Measurements from ENCODE around the gene ARHGEF16.

The ARHGEF16 gene

GRCh38 chr1:3453891-3454810 is at the start of gene ARHGEF16:
ARHGEF16 (plus strand) TSS chr1:3454665; CDS start chr1:3463085, 8,420 bp downstream.
- DNase-seq, result peak; percentile 4 to 44

GRCh38 chr1:3404801-3405200 is 49.7 kb upstream of the ARHGEF16 start:
- DNase-seq, result no peak

DNA sequence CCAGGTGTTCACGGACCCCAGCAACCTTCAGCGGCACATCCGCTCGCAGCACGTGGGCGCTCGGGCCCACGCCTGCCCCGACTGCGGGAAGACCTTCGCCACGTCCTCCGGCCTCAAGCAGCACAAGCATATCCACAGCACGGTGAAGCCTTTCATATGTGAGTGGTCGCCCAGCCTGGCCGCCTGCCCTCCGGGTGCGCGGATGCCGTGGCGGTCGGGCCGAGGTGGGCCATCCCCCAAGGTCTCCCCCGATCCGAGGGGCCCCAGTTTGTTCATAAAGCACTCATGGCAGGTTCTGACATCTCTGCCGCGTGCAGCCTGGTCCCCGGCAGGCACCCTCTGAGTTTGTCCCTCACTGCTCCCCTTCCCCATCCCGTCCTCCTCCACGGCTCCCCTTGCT is 49.0 kb upstream of the ARHGEF16 start:
- no peak for DNase-seq

DNA sequence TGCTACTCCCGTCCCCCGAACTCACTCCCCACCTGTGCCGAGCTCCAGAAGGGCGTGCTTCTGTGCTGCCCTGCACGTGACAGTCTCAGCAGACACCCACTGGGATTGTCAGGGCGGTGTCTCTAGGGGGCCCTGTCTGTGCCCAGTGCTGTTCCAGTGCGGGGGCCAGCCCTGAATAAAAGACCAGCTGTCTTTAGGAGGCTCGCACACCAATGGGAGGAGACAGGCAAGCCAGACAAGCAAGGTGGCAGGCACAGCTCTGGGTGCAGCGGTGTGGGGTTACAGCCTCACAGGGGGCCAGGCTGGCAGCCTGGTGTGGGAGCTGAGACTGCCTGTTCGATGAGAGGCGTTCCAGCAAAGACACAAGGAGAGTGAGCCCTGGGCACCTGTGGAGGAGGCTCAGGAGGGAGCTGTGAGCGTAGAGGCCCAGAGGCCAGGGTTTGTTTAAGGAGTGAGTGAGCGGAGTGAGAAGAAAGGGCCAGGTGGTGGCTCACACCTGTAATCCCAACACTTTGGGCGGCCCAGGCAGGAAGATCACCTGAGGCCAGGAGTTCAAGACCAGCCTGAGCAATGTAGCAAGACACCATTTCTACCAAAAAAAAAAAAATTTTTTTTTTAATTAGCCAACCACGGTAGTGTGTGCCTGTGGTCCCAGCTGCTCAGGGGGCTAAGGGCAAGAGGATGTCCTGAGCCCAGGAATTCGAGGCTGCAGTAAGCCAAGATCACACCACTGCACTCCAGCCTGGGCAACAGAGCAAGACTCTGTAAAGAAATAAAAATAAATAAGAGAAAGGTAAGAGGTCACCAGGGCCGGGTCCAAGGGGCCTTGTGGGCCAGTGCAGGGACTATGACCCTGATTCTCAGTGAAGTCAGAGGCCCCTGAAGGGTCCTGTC is 48.2 kb upstream of the ARHGEF16 start:
- no peak for DNase-seq

DNA sequence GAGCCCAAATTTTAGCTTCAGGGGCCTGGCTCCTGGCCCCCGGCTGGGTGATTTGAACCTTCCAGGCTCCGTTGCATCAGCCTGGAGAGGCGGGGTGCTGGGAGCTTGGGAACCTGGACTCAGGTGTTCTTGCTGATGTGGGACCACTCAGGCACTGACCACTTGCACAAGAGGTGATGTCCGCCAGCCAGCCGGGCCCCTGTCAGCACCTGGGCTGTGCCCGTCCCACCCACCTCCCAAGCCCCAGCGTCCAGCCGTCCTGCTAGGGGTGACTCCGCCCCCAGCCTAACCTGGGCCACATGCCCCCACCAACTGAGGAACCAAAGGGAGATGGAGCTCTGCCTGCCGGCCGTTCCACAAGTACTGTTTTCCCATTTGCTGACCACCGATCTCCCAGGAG is 47.4 kb upstream of the ARHGEF16 start:
- DNase-seq, result no peak

DNA sequence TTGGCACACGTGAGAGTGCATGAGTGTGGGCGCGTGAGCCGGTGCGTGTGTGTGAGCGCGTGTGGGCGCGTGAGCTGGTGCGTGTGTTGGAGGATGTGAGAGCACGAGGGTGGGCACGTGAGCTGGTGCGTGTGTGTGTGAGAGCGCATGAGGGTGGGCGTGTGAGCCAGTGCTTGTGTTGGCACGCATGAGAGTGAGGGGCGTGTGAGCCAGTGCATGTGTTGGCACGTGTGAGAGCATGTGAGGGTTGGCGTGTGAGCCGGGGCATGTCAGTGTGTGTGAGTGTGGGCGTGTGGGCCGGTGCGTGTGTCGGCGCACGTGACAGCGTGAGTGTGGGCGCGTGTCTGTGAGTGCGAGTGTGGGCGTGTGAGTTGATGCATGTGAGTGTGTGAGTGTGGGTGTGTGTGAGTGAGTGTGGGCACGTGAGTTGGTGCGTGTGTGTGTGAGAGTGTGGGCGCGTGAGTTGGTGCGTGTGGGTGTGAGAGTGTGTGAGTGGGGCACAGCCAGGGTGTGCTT is 45.7 kb upstream of the ARHGEF16 start:
- DNase-seq, result no peak

DNA sequence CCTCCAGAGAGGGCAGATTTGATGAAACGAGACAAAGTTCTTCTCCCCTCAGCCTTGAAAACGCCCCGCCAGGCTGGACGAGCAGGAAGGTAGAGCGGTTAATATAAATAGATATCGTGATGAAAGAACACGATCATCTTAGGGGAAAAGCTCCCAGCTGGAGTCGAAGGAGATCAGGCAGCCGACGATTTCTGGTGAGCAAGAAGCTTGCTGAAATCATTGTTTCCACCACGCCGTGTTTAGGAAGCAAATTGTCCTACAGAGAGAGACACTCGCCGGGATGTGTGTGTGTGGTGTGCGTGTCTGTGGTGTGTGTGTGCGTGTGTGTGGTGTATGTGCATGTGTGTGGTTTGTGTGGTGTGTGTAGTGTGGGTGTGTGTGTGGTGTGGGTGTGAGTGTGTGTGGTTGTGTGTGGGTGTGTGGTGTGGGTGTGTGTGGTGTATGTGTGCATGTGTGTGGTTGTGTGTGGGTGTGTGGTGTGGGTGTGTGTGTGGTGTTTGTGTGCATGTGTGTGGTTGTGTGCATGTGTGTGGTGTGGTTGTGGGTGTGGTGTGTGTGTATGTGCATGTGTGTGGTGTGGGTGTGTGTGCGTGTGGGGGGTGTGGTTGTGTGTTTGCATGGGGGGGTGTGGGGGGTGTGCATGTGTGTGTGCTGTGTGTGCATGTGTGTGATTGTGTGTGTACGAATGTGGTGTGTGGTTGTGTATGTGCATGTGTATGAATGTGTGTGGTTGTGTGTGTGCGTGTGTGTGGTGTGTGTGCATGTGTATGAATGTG is 44.9 kb upstream of the ARHGEF16 start:
- DNase-seq, result no peak

GRCh38 chr1:3410142-3410925 is 44.1 kb upstream of the ARHGEF16 start:
- peak in 1 of 2 experiments; percentile 10 for DNase-seq

DNA sequence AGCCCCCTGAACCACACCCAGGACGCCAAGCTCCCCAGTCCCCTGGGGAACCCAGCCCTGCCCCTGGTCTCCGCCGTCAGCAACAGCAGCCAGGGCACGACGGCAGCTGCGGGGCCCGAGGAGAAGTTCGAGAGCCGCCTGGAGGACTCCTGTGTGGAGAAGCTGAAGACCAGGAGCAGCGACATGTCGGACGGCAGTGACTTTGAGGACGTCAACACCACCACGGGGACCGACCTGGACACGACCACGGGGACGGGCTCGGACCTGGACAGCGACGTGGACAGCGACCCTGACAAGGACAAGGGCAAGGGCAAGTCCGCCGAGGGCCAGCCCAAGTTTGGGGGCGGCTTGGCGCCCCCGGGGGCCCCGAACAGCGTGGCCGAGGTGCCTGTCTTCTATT is 42.7 kb upstream of the ARHGEF16 start:
- DNase-seq, result no peak

- no peak for DNase-seq
Measured at GRCh38 chr1:3412376-3412775, 42.1 kb upstream of the ARHGEF16 start.

DNA sequence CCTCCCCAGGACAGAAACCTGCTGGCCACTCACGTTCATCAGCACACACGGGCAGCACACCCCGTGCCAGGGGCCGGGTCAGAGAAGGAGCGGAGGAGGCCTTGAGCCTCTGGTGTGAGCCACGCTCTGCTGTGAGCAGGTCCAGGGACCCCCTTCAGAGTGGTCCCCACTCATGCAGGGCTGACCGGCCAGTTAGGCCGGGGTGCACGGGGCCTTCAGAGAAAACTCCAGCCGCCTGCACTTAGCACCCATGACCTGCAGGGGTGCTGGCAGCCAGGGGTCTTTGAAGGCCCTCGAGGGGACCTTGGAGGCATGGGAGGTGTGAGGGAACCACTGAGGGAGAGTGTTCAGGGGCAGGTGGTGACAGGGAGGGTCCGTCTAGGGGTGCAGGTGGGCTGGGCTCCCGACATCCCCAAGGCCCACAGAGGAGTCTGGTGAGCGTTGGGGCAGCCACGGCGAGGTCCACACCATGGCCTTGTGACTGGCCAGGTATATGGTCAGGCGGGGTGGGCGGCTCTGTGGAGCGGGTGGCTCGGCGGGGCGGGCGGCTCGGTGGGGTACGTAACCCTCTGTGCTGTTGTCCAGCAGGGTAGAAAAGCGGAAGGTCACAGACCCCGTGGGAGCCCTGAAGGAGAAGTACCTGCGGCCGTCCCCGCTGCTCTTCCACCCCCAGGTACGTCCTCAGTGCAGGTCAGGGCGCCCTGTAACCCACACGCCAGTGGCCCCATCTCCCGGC is 40.3 kb upstream of the ARHGEF16 start:
- DNase-seq, result no peak

- DNase-seq, result no peak
Measured at GRCh38 chr1:3415260-3416090, 39.0 kb upstream of the ARHGEF16 start.

GRCh38 chr1:3417082-3417739 is 37.3 kb upstream of the ARHGEF16 start:
- DNase-seq, result no peak

- no peak for DNase-seq
Measured at GRCh38 chr1:3417934-3418333, 36.5 kb upstream of the ARHGEF16 start.

GRCh38 chr1:3418600-3418999 is 35.9 kb upstream of the ARHGEF16 start:
- DNase-seq, result no peak

GRCh38 chr1:3419415-3420204 is 34.9 kb upstream of the ARHGEF16 start:
- no peak for DNase-seq

GRCh38 chr1:3420218-3420951 is 34.1 kb upstream of the ARHGEF16 start:
- DNase-seq, result no peak

DNA sequence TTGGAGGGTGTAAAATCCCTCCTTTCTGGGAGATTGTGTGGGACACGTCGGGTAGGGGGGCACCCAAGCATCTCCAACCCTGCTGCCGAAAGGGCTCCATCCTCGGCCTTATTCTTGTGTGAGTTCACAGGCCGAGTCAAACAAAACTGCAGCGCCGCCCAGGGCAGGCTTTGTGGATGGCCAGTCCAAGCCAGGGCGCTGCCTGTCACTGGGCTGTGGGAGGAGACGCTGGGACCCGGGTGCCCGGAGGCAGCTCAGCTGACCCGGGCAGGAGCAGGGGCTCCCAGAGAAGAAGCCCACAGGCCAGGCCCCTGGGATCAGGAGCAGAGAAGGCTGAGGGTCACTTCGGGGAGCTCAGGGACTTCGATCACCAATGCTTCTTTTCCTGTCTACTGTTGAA is 31.8 kb upstream of the ARHGEF16 start:
- DNase-seq, result no peak

All from NCI-H187 (cell line).